Adrenal gland (tissue), 12 donors: ENCODE results near the gene PRDM16. TPM values are rescaled to one million over a fixed set of nuclear protein-coding genes. Genes with fewer than 3 reads are reported as not detected.

Source experiments
- DNase-seq, 7 donors: peaks; one replicate each; pipeline ENCODE4 v3.0.0-alpha.2; 2019 to 2020
- H3K27ac ChIP-seq, 5 donors: fragments of 200-600 bp; sonication (generic) in 4 of 5; 1 replicate in 3 of 5; 2 replicates in 2 of 5; pipeline versions ENCODE4 v1.5.1 to v1.8.0; 2016 to 2020; ENCODE audit warnings: mild to moderate bottlenecking in 1 of 5
- H3K27me3 ChIP-seq: fragments of 200-600 bp; 2 replicates; pipeline ENCODE4 v1.8.0; 2021
- H3K36me3 ChIP-seq, 2 donors: fragments of 200-600 bp; replicated peaks in 1 of 2; 1 replicate in 1 of 2; 2 replicates in 1 of 2; pipeline versions ENCODE4 v1.5.1 to v1.8.0; 2018 to 2022
- H3K4me1 ChIP-seq, 2 donors: fragments of 200-600 bp; replicated peaks in 1 of 2; 1 replicate in 1 of 2; 2 replicates in 1 of 2; pipeline versions ENCODE4 v1.5.1 to v1.8.0; 2018 to 2021
- H3K4me3 ChIP-seq, 4 donors: fragments of 200-600 bp; sonication (generic) in 3 of 4; one replicate each; pipeline ENCODE4 v1.5.1; 2016 to 2018
- H3K9me3 ChIP-seq, 3 donors: fragments of 200-600 bp; sonication (generic) in 1 of 3; replicated peaks in 1 of 3; 1 replicate in 2 of 3; 2 replicates in 1 of 3; pipeline versions ENCODE4 v1.5.1 to v1.8.0; 2016 to 2021
- POLR2A ChIP-seq, 2 donors: fragments of 450-650 bp; IDR thresholded peaks; one replicate each; pipeline ENCODE4 v1.6.1; 2017; ENCODE audit warnings: antibody characterized with exemption in 2 of 2, mild to moderate bottlenecking in 2 of 2, moderate library complexity in 1 of 2
- WGBS, 4 donors: extraction: QIAGEN DNeasy Blood & Tissue Kit in 2 of 4; methylation state at CpG; one replicate each; pipeline versions ENCODE4 v1.1.5 to v1.1.7; 2013 to 2017; 5-methylcytosine and 5-hydroxymethylcytosine counted together
- intact Hi-C, 2 donors: fragments of 100-400 bp; cut with DNase I; formaldehyde crosslinking; loops; one replicate each; pipeline versions ENCODE4 v1.14.1 to v1.15.0; 2022 to 2023
- polyA plus RNA-seq, 3 donors: library from polyadenylated mRNA; stranded (reverse); fragments of 200-250 nt in 2 of 3; fragments of 350-450 nt in 1 of 3; fragmentation: Illumina TruSeq in 1 of 3; extraction: RNeasy Lipid Tissue Mini Kit (QIAGEN cat#74804) in 1 of 3; gene quantifications; one replicate each; pipeline ENCODE4 v1.2.3, GENCODE V29; 2013 to 2014
- total RNA-seq, 9 donors: library from RNA; depleted of rRNA in 4 of 9; stranded (reverse); fragments of >200 nt in 4 of 9; fragments of 120-200 nt in 1 of 9; fragmentation: NEBNext Ultra II Directional in 1 of 9; extraction: Animal tissue kit (Norgen Biotek cat#: 25700) in 1 of 9; gene quantifications; one replicate each; pipeline versions ENCODE4 v1.1.0 to v1.2.4, GENCODE V29; 2013 to 2023
- TF ChIP-seq, protein P1 (sequence below), 6 experiments: fragments of 450-650 bp in 4 of 6; fragments of 200-600 bp in 2 of 6; sonication (generic) in 1 of 6; IDR thresholded peaks; 1 replicate in 5 of 6; 2 replicates in 1 of 6; pipeline versions ENCODE4 v1.5.1 to v1.8.0; 2016 to 2021; ENCODE audit warnings: antibody characterized with exemption in 6 of 6, mild to moderate bottlenecking in 2 of 6, moderate library complexity in 1 of 6
- donor health status: healthy with polysubstance abuse.
- donor health status: Bipolar disorder and iron deficiency.
- donor health status: DM: yes; HTN: yes; CAD: no.
- donor health status: DM: no; HTN: no; CAD: no.
- donor health status: DM: no; HTN: no; CAD: no.
- donor health status: DM: yes; HTN: yes; CAD: no.

Gene PRDM16
- total and polyA plus RNA-seq, 12 donors = 0.04 to 2.8 (median 0.61) TPM; not detected in 1

DNA sequence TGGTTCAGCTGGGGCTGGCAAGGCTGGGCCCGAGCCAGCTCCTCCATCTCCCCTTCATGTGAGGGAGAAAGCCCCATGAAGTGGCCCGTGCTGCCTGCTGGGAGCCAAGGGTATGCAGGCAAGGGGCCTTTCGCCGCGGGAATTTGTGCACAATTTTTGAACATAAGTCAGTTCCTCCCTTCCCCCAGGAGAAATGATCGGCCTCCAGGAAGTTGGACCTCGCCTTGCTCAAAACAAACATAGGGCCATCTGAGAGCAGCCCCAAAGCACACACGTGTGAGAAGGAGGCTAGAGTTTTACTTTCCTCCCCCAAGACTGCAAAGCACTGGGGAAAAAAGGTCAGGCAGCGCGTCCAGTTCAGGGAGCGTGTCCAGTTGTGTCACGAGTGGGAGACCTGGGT is 64.7 kb downstream of the PRDM16 start:
- H3K27me3 ChIP-seq = peaks cover 5% of the 10 kb centered on the region
- intact Hi-C loops = no loop called here
- TF ChIP-seq, protein P1, sequence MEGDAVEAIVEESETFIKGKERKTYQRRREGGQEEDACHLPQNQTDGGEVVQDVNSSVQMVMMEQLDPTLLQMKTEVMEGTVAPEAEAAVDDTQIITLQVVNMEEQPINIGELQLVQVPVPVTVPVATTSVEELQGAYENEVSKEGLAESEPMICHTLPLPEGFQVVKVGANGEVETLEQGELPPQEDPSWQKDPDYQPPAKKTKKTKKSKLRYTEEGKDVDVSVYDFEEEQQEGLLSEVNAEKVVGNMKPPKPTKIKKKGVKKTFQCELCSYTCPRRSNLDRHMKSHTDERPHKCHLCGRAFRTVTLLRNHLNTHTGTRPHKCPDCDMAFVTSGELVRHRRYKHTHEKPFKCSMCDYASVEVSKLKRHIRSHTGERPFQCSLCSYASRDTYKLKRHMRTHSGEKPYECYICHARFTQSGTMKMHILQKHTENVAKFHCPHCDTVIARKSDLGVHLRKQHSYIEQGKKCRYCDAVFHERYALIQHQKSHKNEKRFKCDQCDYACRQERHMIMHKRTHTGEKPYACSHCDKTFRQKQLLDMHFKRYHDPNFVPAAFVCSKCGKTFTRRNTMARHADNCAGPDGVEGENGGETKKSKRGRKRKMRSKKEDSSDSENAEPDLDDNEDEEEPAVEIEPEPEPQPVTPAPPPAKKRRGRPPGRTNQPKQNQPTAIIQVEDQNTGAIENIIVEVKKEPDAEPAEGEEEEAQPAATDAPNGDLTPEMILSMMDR (IDR thresholded peaks at IDR 0.05) = no peak
- no peak for TF ChIP-seq POLR2A (IDR thresholded peaks at IDR 0.05)

GRCh38 chr1:3134381-3135072 is 65.5 kb downstream of the PRDM16 start:
- intact Hi-C loops = no loop called here
- Histone ChIP-seq H3K27ac (no peak overlapping the region), H3K4me3 (no peak overlapping the region), H3K4me1 (no peaks in the 10 kb centered on the region), H3K27me3 (peaks cover 5% of the 10 kb centered on the region), H3K9me3 (no peaks in the 10 kb centered on the region), H3K36me3 (no peaks in the 10 kb centered on the region)
- 76 to 89% (median 78%) methylated on average over 16 to 36 of the region's 36 CpGs for WGBS, 4 donors
- no peak for DNase-seq
- TF ChIP-seq POLR2A (IDR thresholded peaks at IDR 0.05) = no peak
- TF ChIP-seq, protein P1 (IDR thresholded peaks at IDR 0.05) = no peak

More for the DNA sequence above, 64.7 kb downstream of the PRDM16 start:
- H3K27ac ChIP-seq = no peak overlapping the region
- no peak for DNase-seq
- 63 to 77% (median 75%) methylated on average over 8 to 12 of the region's 12 CpGs for WGBS, 4 donors
- no peaks in the 10 kb centered on the region for H3K36me3 ChIP-seq
- H3K9me3 ChIP-seq = no peaks in the 10 kb centered on the region
- H3K4me3 ChIP-seq = no peak overlapping the region
- H3K4me1 ChIP-seq = no peaks in the 10 kb centered on the region

GRCh38 chr1:3135073-3135702 is 66.2 kb downstream of the PRDM16 start:
- H3K9me3 ChIP-seq = no peaks in the 10 kb centered on the region
- WGBS, 4 donors = 45 to 67% (median 57%) methylated on average over 6 to 29 of the region's 29 CpGs
- no peak overlapping the region for H3K27ac ChIP-seq
- no peak for DNase-seq
- no peaks in the 10 kb centered on the region for H3K36me3 ChIP-seq
- intact Hi-C loops = no loop called here
- TF ChIP-seq POLR2A (IDR thresholded peaks at IDR 0.05) = no peak
- TF ChIP-seq, protein P1 (IDR thresholded peaks at IDR 0.05) = no peak
- H3K4me3 ChIP-seq = no peak overlapping the region
- H3K4me1 ChIP-seq = peaks cover 0 to 6% of the 10 kb centered on the region in 2 donors
- H3K27me3 ChIP-seq = peaks cover 7% of the 10 kb centered on the region

DNA sequence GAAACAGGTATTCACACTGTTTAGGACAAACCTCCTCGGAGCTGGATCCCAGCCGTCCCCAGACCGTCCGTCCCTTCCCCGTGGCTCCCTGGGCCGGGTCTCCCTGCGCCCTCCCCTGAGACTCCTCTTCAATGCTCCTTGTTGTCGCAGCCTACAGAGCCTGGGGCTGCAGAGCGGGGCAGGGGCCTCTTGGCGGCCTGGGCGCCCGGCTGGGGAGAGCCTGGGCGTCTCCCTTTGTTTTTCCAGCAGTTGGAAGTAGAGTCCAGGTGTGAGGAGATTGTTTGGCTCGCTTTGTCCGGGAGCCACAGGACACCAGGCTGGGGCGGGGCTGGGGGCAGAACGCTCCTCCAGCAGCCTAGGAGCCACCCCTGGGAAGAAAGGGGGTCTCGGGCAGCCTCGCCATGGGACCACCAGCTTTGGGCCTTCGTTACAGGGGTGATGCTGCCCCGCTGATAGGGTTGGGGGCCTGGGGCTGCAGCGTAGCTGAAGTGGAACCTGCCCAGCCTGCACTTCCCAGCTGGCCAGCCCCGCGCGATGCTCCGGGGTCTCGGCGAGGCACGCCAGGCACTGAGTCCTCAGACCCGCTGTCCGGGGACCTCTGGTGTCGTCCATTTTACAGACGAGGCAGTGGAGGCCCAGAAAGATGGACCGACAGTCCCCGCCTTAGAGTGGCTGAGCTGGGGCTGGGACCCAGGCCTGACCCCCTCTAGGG is 66.9 kb downstream of the PRDM16 start:
- H3K9me3 ChIP-seq = no peaks in the 10 kb centered on the region
- intact Hi-C loops = no loop called here
- peaks cover 0 to 7% of the 10 kb centered on the region in 2 donors for H3K4me1 ChIP-seq
- TF ChIP-seq POLR2A (IDR thresholded peaks at IDR 0.05) = no peak
- TF ChIP-seq, protein P1 (IDR thresholded peaks at IDR 0.05) = no peak
- peaks cover 14% of the 10 kb centered on the region for H3K27me3 ChIP-seq
- 82 to 91% (median 87%) methylated on average over 9 to 35 of the region's 35 CpGs for WGBS, 4 donors
- no peak for DNase-seq
- H3K4me3 ChIP-seq = no peak overlapping the region
- H3K27ac ChIP-seq = no peak overlapping the region
- no peaks in the 10 kb centered on the region for H3K36me3 ChIP-seq
